Gastrocnemius medialis (tissue), 4 donors: ENCODE results near the gene ANKRD22.

Source experiments
- CTCF ChIP-seq, 5 experiments: fragments of 450-650 bp in 3 of 5; fragments of 200-600 bp in 2 of 5; sonication (generic) in 2 of 5; IDR thresholded peaks in 4 of 5; conservative IDR thresholded peaks in 1 of 5; 1 replicate in 4 of 5; 2 replicates in 1 of 5; pipeline ENCODE4 v1.5.1; 2016 to 2019; ENCODE audit warnings: antibody characterized with exemption in 5 of 5, mild to moderate bottlenecking in 3 of 5, moderate library complexity in 3 of 5
- POLR2A ChIP-seq, 2 donors: fragments of 450-650 bp; IDR thresholded peaks; one replicate each; pipeline ENCODE4 v1.6.1; 2017; ENCODE audit warnings: antibody characterized with exemption in 2 of 2, mild to moderate bottlenecking in 2 of 2, moderate library complexity in 2 of 2

GRCh38 chr10:88802523-88803285 is 48.9 kb downstream of the ANKRD22 start, which contains the start of gene LIPM:
- TF ChIP-seq CTCF (IDR thresholded peaks at IDR 0.05 in 4 of 5, conservative IDR thresholded peaks at IDR 0.05 in 1 of 5) (no peak), POLR2A (IDR thresholded peaks at IDR 0.05) (no peak)
